Skeletal muscle tissue (tissue), 4 donors: ENCODE measurements around the gene ADCY7. TPM values are rescaled to one million over a fixed set of nuclear protein-coding genes. Genes with fewer than 3 reads are reported as not detected.

Experiments
- H3K27ac ChIP-seq: one replicate; pipeline ENCODE4 v1.7.0; 2013; ENCODE audit warnings: mild to moderate bottlenecking, low read depth, low read length, inconsistent platforms
- H3K27me3 ChIP-seq, 3 donors: one replicate each; pipeline ENCODE4 v1.7.0; 2013; ENCODE audit warnings: low read length in 3 of 3; ENCODE audit not compliant: control insufficient read depth in 3 of 3, insufficient read depth in 3 of 3
- H3K36me3 ChIP-seq, 3 donors: one replicate each; pipeline ENCODE4 v1.7.0; 2013; ENCODE audit warnings: low read length in 3 of 3; ENCODE audit not compliant: control insufficient read depth in 3 of 3, insufficient read depth in 3 of 3
- H3K4me1 ChIP-seq, 3 donors: one replicate each; pipeline ENCODE4 v1.7.0; 2013; ENCODE audit warnings: low read length in 3 of 3, mild to moderate bottlenecking in 3 of 3; ENCODE audit not compliant: control insufficient read depth in 3 of 3, insufficient read depth in 3 of 3
- H3K4me3 ChIP-seq, 3 donors: one replicate each; pipeline ENCODE4 v1.7.0; 2013; ENCODE audit warnings: low read length in 3 of 3
- H3K9ac ChIP-seq, 3 donors: one replicate each; pipeline ENCODE4 v1.7.0; 2013; ENCODE audit warnings: low read length in 3 of 3, mild to moderate bottlenecking in 3 of 3, moderate library complexity in 2 of 3, low read depth in 1 of 3
- H3K9me3 ChIP-seq, 3 donors: one replicate each; pipeline ENCODE4 v1.7.0; 2013; ENCODE audit warnings: low read length in 3 of 3; ENCODE audit not compliant: control insufficient read depth in 3 of 3
- total RNA-seq: library from RNA; depleted of rRNA; stranded (reverse); fragments of >200 nt; gene quantifications from one replicate; pipeline ENCODE4 v1.2.3, GENCODE V29; 2014
- donor health status: Osteomylitis.

Gene ADCY7
- total RNA-seq, 1 donor from 2014 or later = 9.4 TPM

GRCh38 chr16:50351116-50351515 is 84.8 kb downstream of the ADCY7 start:
- Histone ChIP-seq H3K9ac (no peak overlapping the region), H3K4me3 (no peak overlapping the region), H3K4me1 (no peaks in the 10 kb centered on the region), H3K9me3 (no peaks in the 10 kb centered on the region), H3K27ac (no peak overlapping the region), H3K36me3 (peaks cover 4 to 32% (median 24%) of the 10 kb centered on the region in 3 donors), H3K27me3 (no peaks in the 10 kb centered on the region)

GRCh38 chr16:50351952-50352351 is 85.6 kb downstream of the ADCY7 start:
- Histone ChIP-seq H3K27ac (no peak overlapping the region), H3K9me3 (no peaks in the 10 kb centered on the region), H3K36me3 (peaks cover 4 to 32% (median 24%) of the 10 kb centered on the region in 3 donors)

DNA sequence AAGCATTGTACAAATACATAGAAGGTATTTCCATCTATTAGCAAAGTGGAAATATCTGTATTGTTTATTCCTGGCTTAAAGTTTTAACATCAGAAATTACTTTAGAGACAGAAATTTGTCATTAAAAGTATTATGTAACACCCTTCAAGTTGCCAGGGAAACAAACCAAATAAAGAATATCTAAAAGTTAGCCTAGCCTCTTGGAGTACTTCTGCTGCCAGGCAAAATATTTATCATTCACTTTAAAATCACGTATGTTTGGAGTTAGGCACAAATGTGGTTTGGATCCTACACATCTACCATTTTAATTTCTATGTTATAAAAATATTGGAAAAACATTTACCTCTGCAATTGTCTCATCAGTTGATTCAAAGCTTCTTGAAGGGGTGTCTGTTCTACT is 87.7 kb downstream of the ADCY7 start:
- H3K27ac ChIP-seq = no peak overlapping the region
- H3K4me3 ChIP-seq = no peak overlapping the region
- no peaks in the 10 kb centered on the region for H3K9me3 ChIP-seq
- no peaks in the 10 kb centered on the region for H3K27me3 ChIP-seq
- H3K9ac ChIP-seq = no peak overlapping the region
- peaks cover 4 to 32% (median 22%) of the 10 kb centered on the region in 3 donors for H3K36me3 ChIP-seq
- no peaks in the 10 kb centered on the region for H3K4me1 ChIP-seq

More at GRCh38 chr16:50351952-50352351, 85.6 kb downstream of the ADCY7 start:
- no peaks in the 10 kb centered on the region for H3K27me3 ChIP-seq
- H3K4me1 ChIP-seq = no peaks in the 10 kb centered on the region
- H3K4me3 ChIP-seq = no peak overlapping the region
- no peak overlapping the region for H3K9ac ChIP-seq

- Histone ChIP-seq H3K9me3 (no peaks in the 10 kb centered on the region), H3K36me3 (peaks cover 4 to 29% (median 20%) of the 10 kb centered on the region in 3 donors), H3K4me3 (no peak overlapping the region), H3K4me1 (no peaks in the 10 kb centered on the region), H3K27ac (no peak overlapping the region), H3K9ac (no peak overlapping the region), H3K27me3 (no peaks in the 10 kb centered on the region)
These were observed 88.5 kb downstream of the ADCY7 start for GRCh38 chr16:50354629-50355456.

GRCh38 chr16:50359626-50360025 is 93.3 kb downstream of the ADCY7 start:
- Histone ChIP-seq H3K9me3 (no peaks in the 10 kb centered on the region), H3K9ac (no peak overlapping the region), H3K4me3 (no peak overlapping the region), H3K36me3 (peaks cover 12 to 24% (median 13%) of the 10 kb centered on the region in 3 donors), H3K27me3 (no peaks in the 10 kb centered on the region), H3K4me1 (peaks cover 3 to 10% (median 7%) of the 10 kb centered on the region in 3 donors), H3K27ac (no peak overlapping the region)

- Histone ChIP-seq H3K4me1 (peaks cover 3 to 10% (median 7%) of the 10 kb centered on the region in 3 donors), H3K27ac (peak overlapping the region; percentile 43), H3K9me3 (no peaks in the 10 kb centered on the region), H3K9ac (no peak overlapping the region), H3K27me3 (no peaks in the 10 kb centered on the region), H3K4me3 (no peak overlapping the region), H3K36me3 (peaks cover 13 to 24% (median 16%) of the 10 kb centered on the region in 3 donors)
These were observed 93.9 kb downstream of the ADCY7 start for GRCh38 chr16:50360033-50360778.

DNA sequence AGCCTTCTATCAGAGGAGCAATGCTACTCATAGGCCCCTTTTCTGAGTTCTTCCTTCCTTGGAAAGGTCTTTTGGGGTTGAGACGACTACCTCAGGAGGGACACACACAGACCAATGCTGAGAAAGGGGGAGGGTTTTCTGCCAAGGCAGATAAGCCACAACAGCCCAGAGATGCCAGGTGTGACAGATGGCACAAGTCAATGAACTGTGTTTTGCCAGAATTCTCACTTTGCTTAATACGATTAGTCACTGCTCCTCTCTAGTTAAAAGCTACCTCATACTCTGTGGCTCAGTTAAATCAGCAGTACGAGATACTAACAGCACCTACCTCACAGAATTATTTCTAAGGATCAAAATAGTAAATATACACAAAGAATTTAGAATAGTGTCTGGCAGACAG is 94.4 kb downstream of the ADCY7 start:
- Histone ChIP-seq H3K4me1 (peaks cover 3 to 10% (median 9%) of the 10 kb centered on the region in 3 donors), H3K9ac (no peak overlapping the region), H3K4me3 (no peak overlapping the region), H3K36me3 (peaks cover 13 to 25% (median 16%) of the 10 kb centered on the region in 3 donors), H3K27me3 (no peaks in the 10 kb centered on the region), H3K9me3 (no peaks in the 10 kb centered on the region), H3K27ac (peak overlapping the region; percentile 43)

GRCh38 chr16:50363656-50364055 is 97.3 kb downstream of the ADCY7 start:
- Histone ChIP-seq H3K36me3 (peaks cover 13 to 34% (median 16%) of the 10 kb centered on the region in 3 donors), H3K4me3 (no peak overlapping the region), H3K9ac (no peak overlapping the region), H3K27ac (no peak overlapping the region), H3K4me1 (peaks cover 15 to 33% (median 18%) of the 10 kb centered on the region in 3 donors), H3K9me3 (no peaks in the 10 kb centered on the region), H3K27me3 (no peaks in the 10 kb centered on the region)

GRCh38 chr16:50365791-50366575 is 99.6 kb downstream of the ADCY7 start:
- Histone ChIP-seq H3K4me1 (peaks cover 12 to 29% (median 13%) of the 10 kb centered on the region in 3 donors), H3K27me3 (no peaks in the 10 kb centered on the region), H3K9me3 (no peaks in the 10 kb centered on the region), H3K9ac (no peak overlapping the region), H3K36me3 (peaks cover 11 to 31% (median 13%) of the 10 kb centered on the region in 3 donors), H3K27ac (no peak overlapping the region), H3K4me3 (no peak overlapping the region)
